Mucosa of stomach (tissue), 1 donor: ENCODE results near the gene YWHAG.
A peak's percentile ranks its signal among the peaks of the same experiment; 100 is the strongest.
"Not testable (repeated sequence)": the region's sequence is repeated elsewhere in the genome, so short reads cannot be mapped to it uniquely, and the experiment has no call there.

Experiments used
- H3K27me3 ChIP-seq: one replicate; pipeline ENCODE4 v1.7.0; 2013; ENCODE audit warnings: mild to moderate bottlenecking, low read length; ENCODE audit not compliant: control insufficient read depth, insufficient read depth
- H3K36me3 ChIP-seq: one replicate; pipeline ENCODE4 v1.7.0; 2013; ENCODE audit warnings: low read length; ENCODE audit not compliant: control insufficient read depth, insufficient read depth
- H3K4me1 ChIP-seq: one replicate; pipeline ENCODE4 v1.7.0; 2013; ENCODE audit warnings: mild to moderate bottlenecking, low read length; ENCODE audit not compliant: control insufficient read depth, insufficient read depth
- H3K4me3 ChIP-seq: one replicate; pipeline ENCODE4 v1.7.0; 2013; ENCODE audit warnings: low read length
- H3K9ac ChIP-seq: one replicate; pipeline ENCODE4 v1.7.0; 2013; ENCODE audit warnings: mild to moderate bottlenecking, low read length, moderate library complexity
- H3K9me3 ChIP-seq: one replicate; pipeline ENCODE4 v1.7.0; 2013; ENCODE audit warnings: mild to moderate bottlenecking, low read length, moderate library complexity; ENCODE audit not compliant: control insufficient read depth
- donor health status: Pancreatic carcinoma.

YWHAG gene

GRCh38 chr7:76327610-76328009 is 31.2 kb downstream of the YWHAG start:
- no peaks in the 10 kb centered on the region for H3K9me3 ChIP-seq
- no peak overlapping the region for H3K4me3 ChIP-seq
- H3K36me3 ChIP-seq: peaks cover 15% of the 10 kb centered on the region
- H3K4me1 ChIP-seq: peaks cover 4% of the 10 kb centered on the region
- H3K9ac ChIP-seq: no peak overlapping the region
- no peaks in the 10 kb centered on the region for H3K27me3 ChIP-seq

GRCh38 chr7:76326646-76327233 is 32.1 kb downstream of the YWHAG start:
- Histone ChIP-seq H3K36me3 (peaks cover 15% of the 10 kb centered on the region), H3K9me3 (no peaks in the 10 kb centered on the region), H3K4me1 (peaks cover 4% of the 10 kb centered on the region), H3K4me3 (no peak overlapping the region), H3K27me3 (no peaks in the 10 kb centered on the region), H3K9ac (no peak overlapping the region)

DNA sequence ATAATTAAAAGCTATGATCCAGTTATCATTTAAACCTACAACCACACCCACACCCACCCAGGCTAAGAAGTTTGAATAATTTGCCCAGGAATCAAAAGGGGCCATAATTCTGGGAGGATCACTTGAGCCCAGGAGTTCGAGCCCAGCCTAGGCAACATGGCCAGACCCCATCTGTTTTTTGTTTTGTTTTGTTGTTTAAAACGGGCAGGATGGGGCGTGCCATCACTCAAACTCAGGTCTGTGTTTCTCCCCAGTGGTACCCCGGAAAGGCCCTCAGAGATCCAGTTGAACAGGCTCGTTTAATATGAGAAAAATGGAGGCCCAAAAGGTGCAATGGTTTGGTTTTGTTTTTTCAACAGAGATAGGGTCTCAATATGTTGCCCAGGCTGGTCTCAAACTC is 33.0 kb downstream of the YWHAG start:
- H3K4me1 ChIP-seq: peaks cover 4% of the 10 kb centered on the region
- no peaks in the 10 kb centered on the region for H3K9me3 ChIP-seq
- no peak overlapping the region for H3K9ac ChIP-seq
- no peak overlapping the region for H3K4me3 ChIP-seq
- peaks cover 15% of the 10 kb centered on the region for H3K36me3 ChIP-seq
- H3K27me3 ChIP-seq: no peaks in the 10 kb centered on the region

DNA sequence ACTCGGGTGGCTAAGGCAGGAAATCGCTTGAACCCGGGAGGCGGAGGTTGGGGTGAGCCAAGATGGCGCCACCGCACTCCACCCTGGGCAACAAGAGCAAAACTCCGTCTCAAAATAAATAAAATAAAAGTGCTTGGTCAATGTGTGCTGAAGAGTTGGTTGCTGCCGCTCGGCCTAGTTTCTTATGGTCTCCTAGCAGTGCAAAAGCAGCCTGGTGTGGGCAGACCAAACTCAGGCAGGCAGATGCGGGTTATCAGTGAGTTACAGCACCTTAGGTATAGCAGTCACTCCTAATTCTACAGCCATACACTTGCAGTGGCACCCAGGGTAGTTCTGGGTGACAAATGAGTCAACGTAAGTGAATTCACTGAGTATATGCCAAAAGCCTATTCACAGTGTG is 33.7 kb downstream of the YWHAG start:
- peaks cover 15% of the 10 kb centered on the region for H3K36me3 ChIP-seq
- no peak overlapping the region for H3K9ac ChIP-seq
- no peaks in the 10 kb centered on the region for H3K27me3 ChIP-seq
- H3K9me3 ChIP-seq: no peaks in the 10 kb centered on the region
- no peak overlapping the region for H3K4me3 ChIP-seq
- H3K4me1 ChIP-seq: peaks cover 4% of the 10 kb centered on the region

DNA sequence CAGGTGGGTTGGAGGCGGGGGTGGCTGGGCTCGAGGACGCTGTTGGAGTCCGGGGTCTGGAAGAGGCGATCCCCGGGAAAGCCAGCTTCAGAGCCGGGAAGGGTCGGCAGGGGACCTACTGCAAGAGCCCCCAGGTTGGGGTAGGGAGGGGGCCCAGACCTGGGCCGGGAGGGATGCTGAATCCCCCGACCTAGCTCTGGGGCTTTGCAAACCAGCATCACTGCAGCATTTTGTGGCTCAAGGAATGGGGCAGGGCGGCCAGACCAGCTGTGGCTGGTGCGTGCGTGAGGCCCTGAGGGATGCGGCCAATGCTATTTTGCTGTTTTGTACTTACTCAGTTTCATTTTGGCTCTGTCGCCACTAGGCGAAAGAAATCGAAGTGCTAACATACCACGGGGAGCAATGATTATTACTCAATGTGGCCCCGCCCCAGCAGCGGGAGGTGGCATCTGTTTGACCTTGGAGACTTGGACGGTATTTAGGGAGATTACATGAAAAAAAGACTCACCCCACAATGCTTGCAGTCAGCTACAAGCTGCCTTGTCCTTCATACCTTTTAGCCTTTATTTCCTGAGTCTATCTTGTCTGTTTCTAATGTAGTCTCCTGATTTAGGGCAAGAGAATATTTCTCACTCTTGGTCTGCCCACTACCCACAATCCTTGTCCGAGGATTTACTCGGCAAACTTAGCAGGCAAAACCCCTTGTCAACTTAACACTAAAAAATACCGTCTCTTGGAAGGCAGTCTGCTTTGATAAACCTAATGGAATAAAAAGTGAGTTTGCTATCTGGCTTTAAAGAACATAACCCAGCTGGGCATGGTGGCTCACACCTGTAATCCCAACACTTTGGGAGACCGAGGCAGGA is 40.1 kb downstream of the YWHAG start:
- Histone ChIP-seq H3K9me3 (no peaks in the 10 kb centered on the region), H3K4me1 (peaks cover 17% of the 10 kb centered on the region), H3K4me3 (peak overlapping the region; percentile 76), H3K9ac (peak overlapping the region; percentile 86), H3K36me3 (no peaks in the 10 kb centered on the region), H3K27me3 (no peaks in the 10 kb centered on the region)

GRCh38 chr7:76317782-76318487 is 40.9 kb downstream of the YWHAG start:
- H3K9ac ChIP-seq: peak overlapping the region; percentile 86
- no peaks in the 10 kb centered on the region for H3K9me3 ChIP-seq
- H3K36me3 ChIP-seq: no peaks in the 10 kb centered on the region
- no peaks in the 10 kb centered on the region for H3K27me3 ChIP-seq
- H3K4me1 ChIP-seq: peaks cover 17% of the 10 kb centered on the region
- peak overlapping the region; percentile 76 for H3K4me3 ChIP-seq

DNA sequence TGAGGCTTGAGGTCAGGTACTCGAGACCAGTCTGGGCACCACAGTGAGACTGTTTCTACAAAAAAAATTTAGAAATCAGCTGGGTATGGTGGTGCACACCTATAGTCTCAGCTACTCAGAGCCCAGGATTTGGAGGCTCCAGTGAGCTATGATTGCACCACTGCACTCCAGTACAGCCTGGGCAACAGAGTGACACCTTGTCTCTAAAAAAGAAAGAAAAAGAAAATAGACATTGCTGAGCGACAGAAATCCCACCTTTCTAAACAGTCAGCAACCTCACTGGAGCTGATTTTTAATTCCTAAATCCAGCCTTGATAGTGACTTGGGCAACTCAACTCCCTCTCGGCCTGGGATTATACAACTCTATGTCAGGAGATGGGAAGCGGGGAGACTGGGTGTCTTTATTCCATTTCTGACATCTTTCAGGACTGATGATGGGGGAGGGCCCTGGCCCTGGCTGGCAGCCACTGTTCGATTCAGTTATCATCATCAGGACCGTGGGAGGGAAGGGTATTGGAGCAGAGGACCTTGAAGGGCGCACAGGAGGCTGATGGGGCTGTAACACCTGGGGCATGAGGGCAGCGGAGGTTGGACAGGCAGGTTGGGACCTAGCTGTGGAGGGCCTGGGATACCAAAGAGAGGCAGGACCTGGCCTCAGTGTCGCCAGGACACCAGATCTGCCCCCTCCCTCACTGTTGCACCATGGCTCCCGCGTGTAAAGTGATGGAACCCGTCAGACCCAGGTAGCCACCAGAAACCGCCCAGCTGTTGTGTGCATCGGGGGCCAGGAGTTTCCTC is 41.6 kb downstream of the YWHAG start:
- H3K9me3 ChIP-seq: no peaks in the 10 kb centered on the region
- H3K27me3 ChIP-seq: no peaks in the 10 kb centered on the region
- no peaks in the 10 kb centered on the region for H3K36me3 ChIP-seq
- H3K9ac ChIP-seq: peak overlapping the region; percentile 76
- H3K4me3 ChIP-seq: peak overlapping the region; percentile 49
- peaks cover 17% of the 10 kb centered on the region for H3K4me1 ChIP-seq

DNA sequence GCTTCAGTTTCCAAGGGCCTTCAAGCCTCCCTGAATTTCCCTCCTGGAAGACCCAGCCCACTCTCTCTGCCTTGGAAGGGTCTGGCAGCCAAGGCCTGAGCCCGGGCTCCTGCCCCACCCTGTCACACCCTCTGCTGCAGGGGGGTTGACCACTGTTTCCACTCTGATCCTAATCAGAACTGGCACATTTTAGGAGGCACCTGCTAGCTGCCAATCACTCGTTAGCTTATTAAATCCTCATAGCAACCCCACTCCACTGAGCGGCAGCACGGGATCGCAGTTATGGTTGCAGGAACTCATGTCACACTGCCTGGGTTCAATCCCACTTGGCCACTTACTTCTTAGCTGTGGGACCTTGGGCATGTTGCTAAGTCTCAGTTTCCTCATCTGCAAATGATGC is 43.4 kb downstream of the YWHAG start:
- Histone ChIP-seq H3K36me3 (no peaks in the 10 kb centered on the region), H3K9ac (no peak overlapping the region), H3K4me3 (no peak overlapping the region), H3K27me3 (no peaks in the 10 kb centered on the region), H3K9me3 (no peaks in the 10 kb centered on the region), H3K4me1 (peaks cover 26% of the 10 kb centered on the region)

DNA sequence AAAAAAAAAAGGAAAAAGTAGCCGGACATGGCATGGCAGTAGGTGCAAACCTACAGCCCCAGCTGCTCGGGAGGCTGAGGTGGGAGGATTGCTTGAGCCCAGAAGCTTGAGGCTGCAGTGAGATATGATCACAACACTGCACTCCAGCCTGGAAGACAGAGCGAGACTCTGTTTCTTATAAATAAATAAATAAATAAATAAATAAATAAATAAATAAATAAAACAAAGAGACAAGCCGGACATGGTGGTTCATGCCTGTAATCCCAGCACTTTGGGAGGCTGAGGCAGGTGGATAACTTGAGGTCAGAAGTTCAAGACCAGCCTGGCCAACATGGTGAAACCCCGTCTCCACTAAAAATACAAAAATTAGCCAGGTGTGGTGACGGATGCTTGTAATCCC is 44.1 kb downstream of the YWHAG start:
- not testable (repeated sequence) for H3K36me3 ChIP-seq, H3K4me3 ChIP-seq, H3K27me3 ChIP-seq, H3K9me3 ChIP-seq, H3K9ac ChIP-seq
- H3K4me1 ChIP-seq: peaks cover 29% of the 10 kb centered on the region

DNA sequence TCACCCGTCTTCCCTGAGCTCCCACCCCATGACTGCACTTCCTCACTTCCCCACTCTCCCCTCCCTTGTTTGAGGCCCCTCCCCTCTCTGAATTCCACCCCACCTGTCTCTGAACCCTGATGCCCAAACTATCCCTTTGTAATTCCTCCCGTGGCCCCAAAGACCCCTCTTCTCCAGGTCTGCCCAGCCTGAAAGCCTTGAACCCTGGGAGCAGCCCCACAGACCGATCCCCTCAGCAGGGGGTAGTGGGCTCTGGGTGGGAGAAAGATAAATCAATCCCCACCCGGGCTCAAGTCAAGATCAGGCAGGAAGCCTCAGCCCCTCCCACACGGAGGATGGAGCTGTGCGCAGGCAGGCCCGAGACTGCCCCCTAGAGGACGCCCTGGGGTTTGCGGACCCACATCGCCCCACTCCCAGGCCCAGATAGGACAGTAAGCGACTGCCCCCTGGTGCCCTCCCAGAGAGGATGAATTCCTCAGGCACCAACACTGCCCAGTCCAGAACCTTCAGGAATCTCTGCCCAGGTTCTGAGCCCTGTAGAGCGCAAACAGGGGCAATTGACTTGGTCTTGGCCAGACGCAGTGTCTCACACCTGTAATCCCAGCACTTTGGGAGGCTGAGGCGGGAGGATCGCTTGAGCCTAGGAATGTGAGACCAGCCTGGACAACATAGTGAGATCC is 44.6 kb downstream of the YWHAG start:
- no peaks in the 10 kb centered on the region for H3K36me3 ChIP-seq
- no peak overlapping the region for H3K9ac ChIP-seq
- no peaks in the 10 kb centered on the region for H3K9me3 ChIP-seq
- H3K4me1 ChIP-seq: peaks cover 26% of the 10 kb centered on the region
- H3K27me3 ChIP-seq: no peaks in the 10 kb centered on the region
- no peak overlapping the region for H3K4me3 ChIP-seq

DNA sequence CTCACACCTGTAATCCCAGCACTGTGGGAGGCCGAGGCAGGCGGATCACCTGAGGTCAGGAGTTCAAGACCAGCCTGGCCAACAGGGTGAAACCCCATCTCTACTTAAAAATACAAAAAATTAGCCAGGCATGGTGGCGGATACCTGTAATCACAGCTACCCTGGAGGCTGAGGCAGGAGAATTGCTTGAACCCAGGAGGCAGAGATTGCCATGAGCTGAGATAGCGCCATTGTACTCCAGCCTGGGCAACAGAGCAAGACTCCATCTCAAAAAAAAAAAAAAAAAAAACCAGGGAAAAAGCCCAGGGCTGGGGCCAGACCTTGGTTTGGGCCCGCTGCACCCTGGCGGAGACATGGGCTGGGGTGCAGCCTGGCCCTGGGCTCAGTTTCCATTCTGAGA is 47.0 kb downstream of the YWHAG start:
- peaks cover 19% of the 10 kb centered on the region for H3K4me1 ChIP-seq

More for the DNA sequence above, 47.0 kb downstream of the YWHAG start:
- H3K9ac ChIP-seq, H3K27me3 ChIP-seq, H3K9me3 ChIP-seq, H3K4me3 ChIP-seq, H3K36me3 ChIP-seq: not testable (repeated sequence)
